ENCODE results near the gene BCOR. TPM values are rescaled to one million over a fixed set of nuclear protein-coding genes. Genes with fewer than 3 reads are reported as not detected.

The BCOR gene
- total RNA-seq, 1 experiment from 2014 or later = 58.8 TPM

GRCh38 chrX:40065296-40066046 lies 32.3 kb downstream of the BCOR start:
- POLR2A ChIA-PET (ENCODE audit: low non-redundant PET) = no interaction called here
- CTCF ChIA-PET = no interaction called here

GRCh38 chrX:40064055-40064597 lies 33.6 kb downstream of the BCOR start:
- Histone ChIP-seq H3K27me3 (replicated peaks; ENCODE audit: insufficient read depth, low read depth, low read length, poor library complexity) (no peaks in the 10 kb centered on the region), H3K4me1 (ENCODE audit: insufficient read depth, low read length, poor library complexity, severe bottlenecking) (no peaks in the 10 kb centered on the region), H3K36me3 (ENCODE audit: insufficient read depth, low read length, poor library complexity, severe bottlenecking) (peaks cover 35% of the 10 kb centered on the region), H3K9me3 (ENCODE audit: low read depth, low read length, poor library complexity, severe bottlenecking) (no peaks in the 10 kb centered on the region), H3K27ac (ENCODE audit: low read depth, low read length, poor library complexity, severe bottlenecking) (no peak overlapping the region), H3K4me3 (ENCODE audit: low read depth, low read length, poor library complexity, severe bottlenecking) (no peak overlapping the region)
- TF ChIP-seq EZH2 (IDR thresholded peaks at IDR 0.05; ENCODE audit: borderline replicate concordance, low read depth, low read length, poor library complexity, severe bottlenecking) (no peak), CTCF (conservative IDR thresholded peaks at IDR 0.05; ENCODE audit: low read depth, low read length) (no peak)
- ChIA-PET CTCF (no interaction called here), POLR2A (ENCODE audit: low non-redundant PET) (no interaction called here)
- BruUV-seq (replicated peaks) = no TSS peak
- intact Hi-C loops (cut with micrococcal nuclease; ENCODE audit: unreplicated experiment) = no loop called here
- no peak for DNase-seq (ENCODE audit: low spot score)

More at GRCh38 chrX:40065296-40066046, 32.3 kb downstream of the BCOR start:
- BruUV-seq (replicated peaks) = no TSS peak
- DNase-seq (ENCODE audit: low spot score) = no peak
- Histone ChIP-seq H3K4me1 (ENCODE audit: insufficient read depth, low read length, poor library complexity, severe bottlenecking) (no peaks in the 10 kb centered on the region), H3K36me3 (ENCODE audit: insufficient read depth, low read length, poor library complexity, severe bottlenecking) (peaks cover 39% of the 10 kb centered on the region), H3K27ac (ENCODE audit: low read depth, low read length, poor library complexity, severe bottlenecking) (no peak overlapping the region), H3K27me3 (replicated peaks; ENCODE audit: insufficient read depth, low read depth, low read length, poor library complexity) (no peaks in the 10 kb centered on the region), H3K9me3 (ENCODE audit: low read depth, low read length, poor library complexity, severe bottlenecking) (no peaks in the 10 kb centered on the region), H3K4me3 (ENCODE audit: low read depth, low read length, poor library complexity, severe bottlenecking) (no peak overlapping the region)
- TF ChIP-seq EZH2 (IDR thresholded peaks at IDR 0.05; ENCODE audit: borderline replicate concordance, low read depth, low read length, poor library complexity, severe bottlenecking) (no peak), CTCF (conservative IDR thresholded peaks at IDR 0.05; ENCODE audit: low read depth, low read length) (no peak)
- intact Hi-C loops (cut with micrococcal nuclease; ENCODE audit: unreplicated experiment) = no loop called here

GRCh38 chrX:40063555-40063954 lies 34.2 kb downstream of the BCOR start:
- no peak overlapping the region for H3K27ac ChIP-seq (ENCODE audit: low read depth, low read length, poor library complexity, severe bottlenecking)
- DNase-seq (ENCODE audit: low spot score) = no peak
- H3K4me1 ChIP-seq (ENCODE audit: insufficient read depth, low read length, poor library complexity, severe bottlenecking) = no peaks in the 10 kb centered on the region
- BruUV-seq (replicated peaks) = TSS peak; percentile 44
- peaks cover 35% of the 10 kb centered on the region for H3K36me3 ChIP-seq (ENCODE audit: insufficient read depth, low read length, poor library complexity, severe bottlenecking)
- intact Hi-C loops (cut with micrococcal nuclease; ENCODE audit: unreplicated experiment) = no loop called here
- no peak overlapping the region for H3K4me3 ChIP-seq (ENCODE audit: low read depth, low read length, poor library complexity, severe bottlenecking)
- CTCF ChIA-PET = no interaction called here
- POLR2A ChIA-PET (ENCODE audit: low non-redundant PET) = no interaction called here
- TF ChIP-seq EZH2 (IDR thresholded peaks at IDR 0.05; ENCODE audit: borderline replicate concordance, low read depth, low read length, poor library complexity, severe bottlenecking) = no peak
- no peak for TF ChIP-seq CTCF (conservative IDR thresholded peaks at IDR 0.05; ENCODE audit: low read depth, low read length)
- no peaks in the 10 kb centered on the region for H3K9me3 ChIP-seq (ENCODE audit: low read depth, low read length, poor library complexity, severe bottlenecking)
- no peaks in the 10 kb centered on the region for H3K27me3 ChIP-seq (replicated peaks; ENCODE audit: insufficient read depth, low read depth, low read length, poor library complexity)
